Smooth muscle cell (in vitro differentiated cells): ENCODE measurements around the gene C1orf159. TPM values are rescaled to one million over a fixed set of nuclear protein-coding genes. Genes with fewer than 3 reads are reported as not detected.
A peak's percentile ranks its signal among the peaks of the same experiment; 100 is the strongest.

Source experiments
- DNase-seq: peaks from one replicate; lab custom pipeline; 2025; ENCODE audit not compliant: unreplicated experiment; lab: John Stamatoyannopoulos, UW
- H2AFZ ChIP-seq: fragments of 200-600 bp; sonication (generic); 2 replicates; pipeline ENCODE4 v1.6.0; 2016; ENCODE audit warnings: antibody characterized with exemption, low read depth, mild to moderate bottlenecking
- H3F3A ChIP-seq: fragments of 200-600 bp; sonication (generic); 2 replicates; pipeline ENCODE4 v1.6.0; 2017; ENCODE audit warnings: antibody characterized with exemption, low read depth
- H3K27ac ChIP-seq: fragments of 200-600 bp; sonication (generic); 2 replicates; pipeline ENCODE4 v1.5.1; 2016; ENCODE audit warnings: low read depth, mild to moderate bottlenecking
- H3K27me3 ChIP-seq: fragments of 200-600 bp; sonication (generic); 2 replicates; pipeline ENCODE4 v1.6.1; 2016; ENCODE audit warnings: low read depth, mild to moderate bottlenecking
- H3K36me3 ChIP-seq: fragments of 200-600 bp; sonication (generic); 2 replicates; pipeline ENCODE4 v1.5.1; 2016; ENCODE audit warnings: low read depth
- H3K4me1 ChIP-seq: fragments of 200-600 bp; sonication (generic); 2 replicates; pipeline ENCODE4 v1.5.1; 2016; ENCODE audit warnings: low read depth
- H3K4me2 ChIP-seq: fragments of 200-600 bp; sonication (generic); 2 replicates; pipeline ENCODE4 v1.6.0; 2016; ENCODE audit warnings: mild to moderate bottlenecking
- H3K4me3 ChIP-seq: fragments of 200-600 bp; sonication (generic); 2 replicates; pipeline ENCODE4 v1.5.1; 2016; ENCODE audit warnings: mild to moderate bottlenecking
- H3K79me2 ChIP-seq: fragments of 200-600 bp; sonication (generic); 2 replicates; pipeline ENCODE4 v1.6.0; 2016; ENCODE audit warnings: low read depth, mild to moderate bottlenecking
- H3K9ac ChIP-seq: fragments of 200-600 bp; sonication (generic); 2 replicates; pipeline ENCODE4 v1.6.0; 2016; ENCODE audit warnings: low read depth
- H3K9me3 ChIP-seq: fragments of 200-600 bp; sonication (generic); replicated peaks from 2 replicates; pipeline ENCODE4 v1.5.1; 2016; ENCODE audit warnings: low read depth
- H4K20me1 ChIP-seq: fragments of 200-600 bp; sonication (generic); 2 replicates; pipeline ENCODE4 v1.6.0; 2016; ENCODE audit warnings: low read depth
- CTCF ChIP-seq: fragments of 200-600 bp; sonication (generic); IDR thresholded peaks from 2 replicates; pipeline ENCODE4 v1.5.1; 2017; ENCODE audit warnings: borderline replicate concordance, mild to moderate bottlenecking, antibody characterized with exemption; ENCODE audit not compliant: insufficient read depth, poor library complexity, severe bottlenecking
- WGBS: methylation state at CpG from one replicate; pipeline ENCODE4 v1.1.7; 2016; ENCODE audit warnings: low lambda C conversion rate; 5-methylcytosine and 5-hydroxymethylcytosine counted together
- polyA plus RNA-seq: library from polyadenylated mRNA; unstranded; fragments of >200 nt; fragmentation: Nextera tagmentation; extraction: Ambion mirVana; gene quantifications from 2 replicates; pipeline ENCODE4 v1.2.1, GENCODE V29; 2016
- total RNA-seq: library from RNA; depleted of rRNA; stranded (reverse); fragments of >200 nt; gene quantifications from 2 replicates; pipeline ENCODE4 v1.2.3, GENCODE V29; 2014

Gene C1orf159
- total and polyA plus RNA-seq, 2 experiments from 2014 or later, result 20.2 to 24.5 TPM

- peak overlapping the region; percentile 79 for H2AFZ ChIP-seq
- DNase-seq, result peak; percentile 42
- no peaks in the 10 kb centered on the region for H3F3A ChIP-seq
- H4K20me1 ChIP-seq, result no peaks in the 10 kb centered on the region
- H3K79me2 ChIP-seq, result no peaks in the 10 kb centered on the region
- no peaks in the 10 kb centered on the region for H3K36me3 ChIP-seq
- no peak for TF ChIP-seq CTCF
- peak overlapping the region; percentile 57 for H3K9ac ChIP-seq
- 7% methylated on average over 54 of the region's 75 CpGs for WGBS
- peaks cover 16% of the 10 kb centered on the region for H3K4me1 ChIP-seq
- H3K27me3 ChIP-seq, result no peaks in the 10 kb centered on the region
- H3K4me3 ChIP-seq, result peak overlapping the region; percentile 79
- H3K27ac ChIP-seq, result peak overlapping the region; percentile 45
- H3K4me2 ChIP-seq, result peak overlapping the region; percentile 91
- H3K9me3 ChIP-seq, result no peaks in the 10 kb centered on the region
Measured at GRCh38 chr1:1069056-1069710, 46.7 kb downstream of the C1orf159 start.

GRCh38 chr1:1068517-1069055, 47.3 kb downstream of the C1orf159 start:
- 4% methylated on average over 24 of the region's 55 CpGs for WGBS
- Histone ChIP-seq H3K27me3 (no peaks in the 10 kb centered on the region), H3K79me2 (no peaks in the 10 kb centered on the region), H3K9me3 (no peaks in the 10 kb centered on the region), H3K4me3 (peak overlapping the region; percentile 79), H3K4me2 (peak overlapping the region; percentile 91), H3F3A (no peaks in the 10 kb centered on the region), H2AFZ (no peak overlapping the region), H3K27ac (no peak overlapping the region), H3K9ac (no peak overlapping the region), H4K20me1 (no peaks in the 10 kb centered on the region), H3K4me1 (peaks cover 21% of the 10 kb centered on the region), H3K36me3 (no peaks in the 10 kb centered on the region)
- no peak for TF ChIP-seq CTCF
- DNase-seq, result no peak

- Histone ChIP-seq H3K9me3 (no peaks in the 10 kb centered on the region), H3K79me2 (no peaks in the 10 kb centered on the region), H3K4me2 (peak overlapping the region; percentile 91), H3K36me3 (no peaks in the 10 kb centered on the region), H3K27ac (no peak overlapping the region), H2AFZ (no peak overlapping the region), H3K4me3 (peak overlapping the region; percentile 79), H3K27me3 (no peaks in the 10 kb centered on the region), H3F3A (no peaks in the 10 kb centered on the region), H4K20me1 (no peaks in the 10 kb centered on the region), H3K9ac (no peak overlapping the region), H3K4me1 (peaks cover 25% of the 10 kb centered on the region)
- DNase-seq, result no peak
- no peak for TF ChIP-seq CTCF
- WGBS, result 83% methylated on average over 24 of the region's 32 CpGs
Measured at GRCh38 chr1:1067860-1068516, 47.9 kb downstream of the C1orf159 start.
